Gastroesophageal sphincter (tissue), 4 donors: ENCODE measurements around the gene CENPC. TPM values are rescaled to one million over a fixed set of nuclear protein-coding genes. Genes with fewer than 3 reads are reported as not detected.

Experiments
- ATAC-seq: fragments of 150-250 bp; one replicate; pipeline ENCODE4 v1.9.1; 2016; ENCODE audit warnings: mild to moderate bottlenecking, moderate library complexity
- H3K27ac ChIP-seq, 4 donors: fragments of 200-600 bp; sonication (generic) in 3 of 4; 1 replicate in 3 of 4; 2 replicates in 1 of 4; pipeline ENCODE4 v1.5.1; 2016 to 2019
- H3K27me3 ChIP-seq: fragments of 200-600 bp; sonication (generic); one replicate; pipeline ENCODE4 v1.5.1; 2019
- H3K36me3 ChIP-seq, 2 donors: fragments of 200-600 bp; sonication (generic); one replicate each; pipeline ENCODE4 v1.5.1; 2019; ENCODE audit warnings: control low read depth in 1 of 2
- H3K4me1 ChIP-seq, 3 donors: fragments of 200-600 bp; sonication (generic); 1 replicate in 2 of 3; 2 replicates in 1 of 3; pipeline ENCODE4 v1.5.1; 2016 to 2019; ENCODE audit warnings: control low read depth in 2 of 3
- H3K4me3 ChIP-seq, 2 donors: fragments of 200-600 bp; sonication (generic); one replicate each; pipeline ENCODE4 v1.5.1; 2019; ENCODE audit warnings: mild to moderate bottlenecking in 1 of 2, moderate library complexity in 1 of 2
- H3K9me3 ChIP-seq, 3 donors: fragments of 200-600 bp; sonication (generic); one replicate each; pipeline ENCODE4 v1.5.1; 2017 to 2019; ENCODE audit warnings: control low read depth in 2 of 3
- EP300 ChIP-seq: sonication (generic); formaldehyde crosslinking; IDR thresholded peaks from one replicate; pipeline ENCODE4 v1.6.1; 2017; ENCODE audit warnings: antibody characterized with exemption, mild to moderate bottlenecking
- POLR2A ChIP-seq, 2 donors: fragments of 450-650 bp; IDR thresholded peaks; one replicate each; pipeline ENCODE4 v1.6.1; 2017; ENCODE audit warnings: antibody characterized with exemption in 2 of 2, mild to moderate bottlenecking in 2 of 2, moderate library complexity in 1 of 2
- POLR2AphosphoS5 ChIP-seq: sonication (generic); formaldehyde crosslinking; IDR thresholded peaks from one replicate; pipeline ENCODE4 v1.6.1; 2017; ENCODE audit warnings: antibody characterized with exemption
- WGBS, 2 donors: methylation state at CpG; one replicate each; pipeline ENCODE4 v1.1.5; 2018; ENCODE audit warnings: low coverage in 1 of 2; 5-methylcytosine and 5-hydroxymethylcytosine counted together
- total RNA-seq, 4 donors: library from RNA; depleted of rRNA; stranded (reverse); fragments of >200 nt; gene quantifications; one replicate each; pipeline ENCODE4 v1.1.0, GENCODE V29; 2016
- TF ChIP-seq, protein P1 (sequence below), 4 experiments: fragments of 200-600 bp in 2 of 4; fragments of 450-650 bp in 2 of 4; sonication (generic) in 1 of 4; IDR thresholded peaks; one replicate each; pipeline ENCODE4 v1.5.1; 2017 to 2019; ENCODE audit warnings: antibody characterized with exemption in 4 of 4, mild to moderate bottlenecking in 2 of 4, moderate library complexity in 2 of 4

Gene CENPC
- total RNA-seq, 4 donors from 2014 or later, result 12.4 to 48.4 (median 20.2) TPM

GRCh38 chr4:67520141-67520540 lies 25.2 kb downstream of the CENPC start:
- no peaks in the 10 kb centered on the region for H3K27me3 ChIP-seq
- peaks cover 0 to 39% of the 10 kb centered on the region in 2 donors for H3K36me3 ChIP-seq
- no peaks in the 10 kb centered on the region for H3K9me3 ChIP-seq
- TF ChIP-seq, protein P1, sequence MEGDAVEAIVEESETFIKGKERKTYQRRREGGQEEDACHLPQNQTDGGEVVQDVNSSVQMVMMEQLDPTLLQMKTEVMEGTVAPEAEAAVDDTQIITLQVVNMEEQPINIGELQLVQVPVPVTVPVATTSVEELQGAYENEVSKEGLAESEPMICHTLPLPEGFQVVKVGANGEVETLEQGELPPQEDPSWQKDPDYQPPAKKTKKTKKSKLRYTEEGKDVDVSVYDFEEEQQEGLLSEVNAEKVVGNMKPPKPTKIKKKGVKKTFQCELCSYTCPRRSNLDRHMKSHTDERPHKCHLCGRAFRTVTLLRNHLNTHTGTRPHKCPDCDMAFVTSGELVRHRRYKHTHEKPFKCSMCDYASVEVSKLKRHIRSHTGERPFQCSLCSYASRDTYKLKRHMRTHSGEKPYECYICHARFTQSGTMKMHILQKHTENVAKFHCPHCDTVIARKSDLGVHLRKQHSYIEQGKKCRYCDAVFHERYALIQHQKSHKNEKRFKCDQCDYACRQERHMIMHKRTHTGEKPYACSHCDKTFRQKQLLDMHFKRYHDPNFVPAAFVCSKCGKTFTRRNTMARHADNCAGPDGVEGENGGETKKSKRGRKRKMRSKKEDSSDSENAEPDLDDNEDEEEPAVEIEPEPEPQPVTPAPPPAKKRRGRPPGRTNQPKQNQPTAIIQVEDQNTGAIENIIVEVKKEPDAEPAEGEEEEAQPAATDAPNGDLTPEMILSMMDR (IDR thresholded peaks at IDR 0.05), result no peak
- no peak for TF ChIP-seq POLR2A (IDR thresholded peaks at IDR 0.05)
- TF ChIP-seq EP300, result no peak
- no peak for TF ChIP-seq POLR2AphosphoS5
- no peak overlapping the region for H3K4me3 ChIP-seq
- H3K4me1 ChIP-seq, result peaks cover 0 to 21% (median 5%) of the 10 kb centered on the region in 3 donors
- H3K27ac ChIP-seq, result no peak overlapping the region
- ATAC-seq, result no peak
- 83 to 100% methylated on average over 1 of the region's 5 CpGs for WGBS, 2 donors

GRCh38 chr4:67512501-67512900 lies 32.8 kb downstream of the CENPC start:
- no peak overlapping the region for H3K27ac ChIP-seq
- TF ChIP-seq POLR2AphosphoS5, result no peak
- TF ChIP-seq, protein P1 (IDR thresholded peaks at IDR 0.05), result no peak
- no peak for TF ChIP-seq POLR2A (IDR thresholded peaks at IDR 0.05)
- no peak for TF ChIP-seq EP300
- WGBS, 2 donors, result 81 to 86% methylated on average over 3 of the region's 3 CpGs
- H3K9me3 ChIP-seq, result no peaks in the 10 kb centered on the region
- no peak for ATAC-seq
- H3K4me3 ChIP-seq, result no peak overlapping the region
- no peaks in the 10 kb centered on the region for H3K4me1 ChIP-seq
- H3K27me3 ChIP-seq, result no peaks in the 10 kb centered on the region
- H3K36me3 ChIP-seq, result peaks cover 0 to 84% of the 10 kb centered on the region in 2 donors

GRCh38 chr4:67500373-67500772 lies 44.9 kb downstream of the CENPC start:
- H3K27me3 ChIP-seq, result no peaks in the 10 kb centered on the region
- no peaks in the 10 kb centered on the region for H3K4me1 ChIP-seq
- ATAC-seq, result no peak
- TF ChIP-seq EP300, result no peak
- TF ChIP-seq POLR2A (IDR thresholded peaks at IDR 0.05), result no peak
- TF ChIP-seq, protein P1 (IDR thresholded peaks at IDR 0.05), result no peak
- TF ChIP-seq POLR2AphosphoS5, result no peak
- no peaks in the 10 kb centered on the region for H3K9me3 ChIP-seq
- no peak overlapping the region for H3K27ac ChIP-seq
- no peak overlapping the region for H3K4me3 ChIP-seq
- peaks cover 0 to 58% of the 10 kb centered on the region in 2 donors for H3K36me3 ChIP-seq
- WGBS, 2 donors, result 80 to 93% methylated on average over 2 of the region's 2 CpGs

DNA sequence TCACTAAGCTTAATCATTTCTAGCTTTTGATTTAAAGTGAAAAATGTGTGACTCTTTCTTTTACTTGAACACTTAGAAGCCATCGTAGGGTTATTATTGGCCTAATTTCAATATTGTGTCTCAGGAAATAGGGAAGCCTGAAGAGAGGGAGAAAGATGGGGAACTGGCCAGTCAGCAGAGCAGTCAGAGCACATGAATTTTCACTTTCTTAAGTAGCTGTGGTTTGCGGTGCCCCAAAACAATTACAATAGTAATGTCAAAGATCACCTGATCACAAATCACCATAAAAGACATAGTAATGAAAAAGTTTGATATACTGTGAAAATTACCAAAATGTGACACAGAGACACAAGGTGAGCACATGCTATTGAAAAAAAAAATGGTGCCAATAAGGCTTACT lies 45.5 kb downstream of the CENPC start:
- ATAC-seq, result no peak
- Histone ChIP-seq H3K27ac (no peak overlapping the region), H3K36me3 (peaks cover 0 to 55% of the 10 kb centered on the region in 2 donors), H3K9me3 (no peaks in the 10 kb centered on the region), H3K4me3 (no peak overlapping the region), H3K4me1 (no peaks in the 10 kb centered on the region), H3K27me3 (no peaks in the 10 kb centered on the region)
- TF ChIP-seq POLR2A (IDR thresholded peaks at IDR 0.05) (no peak), POLR2AphosphoS5 (no peak), EP300 (no peak)
- TF ChIP-seq, protein P1 (IDR thresholded peaks at IDR 0.05), result no peak
- WGBS, 2 donors, result 72 to 100% methylated on average over 2 of the region's 2 CpGs

DNA sequence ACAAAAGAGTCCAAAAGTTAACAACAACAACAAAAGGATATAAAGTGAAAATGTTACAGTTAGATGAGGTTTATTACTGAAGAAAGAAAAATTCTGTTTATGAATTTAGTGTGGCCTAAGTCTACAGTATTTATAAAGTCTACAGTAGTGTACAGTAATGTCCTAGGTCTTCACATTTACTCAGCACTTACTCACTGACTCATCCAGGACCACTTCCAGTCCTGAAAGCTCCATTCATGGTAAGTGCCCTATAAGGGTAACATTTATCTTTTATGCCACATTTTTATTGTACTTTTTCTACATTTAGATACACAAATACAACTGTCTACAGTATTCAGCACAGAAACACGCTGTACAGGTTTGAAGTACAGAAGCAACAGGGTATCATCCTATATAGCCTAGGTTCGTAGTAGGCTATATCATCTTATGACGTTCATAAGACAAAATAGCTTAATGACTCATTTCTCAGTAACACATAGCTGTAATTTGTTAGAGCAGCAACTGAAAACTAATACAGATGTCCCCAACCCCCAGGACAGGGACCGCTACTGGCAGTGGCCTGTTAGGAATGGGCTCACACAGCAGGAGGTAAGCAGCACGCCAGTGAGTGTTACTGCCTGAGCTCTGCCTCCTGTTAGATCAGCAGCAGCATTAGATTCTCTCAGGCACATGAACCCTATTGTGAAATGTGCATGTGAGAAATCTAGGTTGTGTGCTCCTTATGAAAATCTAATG lies 61.3 kb downstream of the CENPC start:
- H3K4me1 ChIP-seq, result no peaks in the 10 kb centered on the region
- 85 to 96% methylated on average over 4 to 5 of the region's 5 CpGs for WGBS, 2 donors
- ATAC-seq, result no peak

More for the DNA sequence above, 61.3 kb downstream of the CENPC start:
- Histone ChIP-seq H3K27ac (no peak overlapping the region), H3K9me3 (peaks cover 0 to 10% (median 0%) of the 10 kb centered on the region in 3 donors), H3K36me3 (peaks cover 0 to 87% of the 10 kb centered on the region in 2 donors), H3K27me3 (no peaks in the 10 kb centered on the region), H3K4me3 (no peak overlapping the region)
- no peak for TF ChIP-seq POLR2A (IDR thresholded peaks at IDR 0.05)
- no peak for TF ChIP-seq POLR2AphosphoS5
- TF ChIP-seq, protein P1 (IDR thresholded peaks at IDR 0.05), result no peak
- TF ChIP-seq EP300, result no peak
